Type B pancreatic cell (in vitro differentiated cells): ENCODE results near the gene CAMTA1. TPM values are rescaled to one million over a fixed set of nuclear protein-coding genes. Genes with fewer than 3 reads are reported as not detected.

Experiments
- DNase-seq: peaks from one replicate; pipeline ENCODE4 v3.0.0; 2021; ENCODE audit warnings: mixed read lengths; ENCODE audit not compliant: unreplicated experiment; ENCODE audit errors: extremely low spot score
- H3K27ac Mint-ChIP-seq: 2 replicates; pipeline ENCODE4 v1.8.0; 2021; ENCODE audit warnings: mild to moderate bottlenecking, mixed read lengths
- H3K27me3 Mint-ChIP-seq: 2 replicates; pipeline ENCODE4 v1.8.0; 2021; ENCODE audit warnings: mixed read lengths
- H3K36me3 Mint-ChIP-seq: 2 replicates; pipeline ENCODE4 v1.8.0; 2021; ENCODE audit warnings: mixed read lengths
- H3K4me1 Mint-ChIP-seq: one replicate; pipeline ENCODE4 v1.8.0; 2021; ENCODE audit warnings: mixed read lengths; ENCODE audit not compliant: unreplicated experiment
- H3K4me3 Mint-ChIP-seq: 2 replicates; pipeline ENCODE4 v1.8.0; 2021; ENCODE audit warnings: mild to moderate bottlenecking, mixed read lengths
- H3K9me3 Mint-ChIP-seq: 2 replicates; pipeline ENCODE4 v1.8.0; 2021; ENCODE audit warnings: mixed read lengths
- CTCF ChIP-seq: fragments of 200-600 bp; sonication (generic); conservative IDR thresholded peaks from 2 replicates; pipeline ENCODE4 v1.5.0; 2021; ENCODE audit warnings: antibody characterized with exemption, mild to moderate bottlenecking
- total RNA-seq: library from RNA; stranded (reverse); gene quantifications from 2 replicates; pipeline ENCODE4 v1.2.1, GENCODE V29; 2021; ENCODE audit warnings: low replicate concordance

The CAMTA1 gene
- total RNA-seq, 1 donor from 2014 or later, result 82.5 TPM

- H3K9me3 Mint-ChIP-seq, result no peaks in the 10 kb centered on the region
- DNase-seq, result no peak
- H3K27ac Mint-ChIP-seq, result no peak overlapping the region
- H3K36me3 Mint-ChIP-seq, result no peaks in the 10 kb centered on the region
- H3K4me1 Mint-ChIP-seq, result peaks cover 16% of the 10 kb centered on the region
- TF ChIP-seq CTCF, result no peak
- peaks cover 6% of the 10 kb centered on the region for H3K27me3 Mint-ChIP-seq
- H3K4me3 Mint-ChIP-seq, result no peak overlapping the region
Measured at GRCh38 chr1:7459914-7460313, 674.7 kb downstream of the CAMTA1 start.

- Mint-ChIP-seq H3K27me3 (peaks cover 6% of the 10 kb centered on the region), H3K27ac (no peak overlapping the region), H3K9me3 (no peaks in the 10 kb centered on the region), H3K4me1 (peaks cover 11% of the 10 kb centered on the region), H3K4me3 (no peak overlapping the region), H3K36me3 (no peaks in the 10 kb centered on the region)
- no peak for TF ChIP-seq CTCF
- DNase-seq, result no peak
Measured at GRCh38 chr1:7460807-7461206, 675.6 kb downstream of the CAMTA1 start.

GRCh38 chr1:7462617-7463016 lies 677.4 kb downstream of the CAMTA1 start:
- Mint-ChIP-seq H3K27ac (no peak overlapping the region), H3K4me1 (peaks cover 7% of the 10 kb centered on the region), H3K36me3 (no peaks in the 10 kb centered on the region), H3K27me3 (peaks cover 6% of the 10 kb centered on the region), H3K4me3 (no peak overlapping the region), H3K9me3 (no peaks in the 10 kb centered on the region)
- no peak for TF ChIP-seq CTCF
- DNase-seq, result no peak

- no peaks in the 10 kb centered on the region for H3K9me3 Mint-ChIP-seq
- peaks cover 7% of the 10 kb centered on the region for H3K4me1 Mint-ChIP-seq
- no peaks in the 10 kb centered on the region for H3K36me3 Mint-ChIP-seq
- no peak for DNase-seq
- no peak overlapping the region for H3K4me3 Mint-ChIP-seq
- no peak for TF ChIP-seq CTCF
- no peak overlapping the region for H3K27ac Mint-ChIP-seq
- H3K27me3 Mint-ChIP-seq, result peaks cover 3% of the 10 kb centered on the region
Measured at GRCh38 chr1:7463526-7463925, 678.3 kb downstream of the CAMTA1 start.

- Mint-ChIP-seq H3K27me3 (peaks cover 3% of the 10 kb centered on the region), H3K9me3 (no peaks in the 10 kb centered on the region), H3K4me1 (peaks cover 7% of the 10 kb centered on the region), H3K36me3 (no peaks in the 10 kb centered on the region), H3K27ac (no peak overlapping the region), H3K4me3 (no peak overlapping the region)
- no peak for DNase-seq
- no peak for TF ChIP-seq CTCF
Measured at GRCh38 chr1:7464736-7465135, 679.5 kb downstream of the CAMTA1 start.
